ENCODE data around the gene LRP4. TPM values are rescaled to one million over a fixed set of nuclear protein-coding genes. Genes with fewer than 3 reads are reported as not detected.

LRP4 gene
- total and polyA plus RNA-seq, 2 of the 13 experiments (the other 11 are each of a cell fraction or from before 2014, with no cell fraction given) = 4.7 to 13.3 TPM

- TF ChIP-seq IRF1 (CRISPR knock-in tag; IDR thresholded peaks at IDR 0.05; ENCODE audit: low read depth) (no peak), ZNF496 (CRISPR knock-in tag; IDR thresholded peaks at IDR 0.05; ENCODE audit: insufficient replicate concordance) (no peak), IKZF4 (CRISPR knock-in tag; IDR thresholded peaks at IDR 0.05; ENCODE audit: borderline replicate concordance, low read depth, not compliant biosample characterization) (no peak), FOXP4 (CRISPR knock-in tag; IDR thresholded peaks at IDR 0.05) (no peak)
These were observed 61.6 kb downstream of the LRP4 start (continued) for GRCh38 chr11:46856605-46857343.

- DNase-seq (ENCODE audit: low spot score) (no peak), FAIRE-seq (no peak), ATAC-seq (no peak)
- H3K9ac ChIP-seq (ENCODE audit: insufficient read depth, low read depth, low read length) = no peak overlapping the region
- peaks cover 29% of the 10 kb centered on the region for H3K4me1 ChIP-seq (ENCODE audit: insufficient read depth, low read length)
- 98% methylated on average over 2 of the region's 2 CpGs for WGBS (ENCODE audit: low lambda C conversion rate)
- intact Hi-C loops (cut with micrococcal nuclease; ENCODE audit: unreplicated experiment) = no loop called here
- CTCF ChIA-PET (ENCODE audit: low intra/inter-chr PET ratio, low total read pairs) = no interaction called here
- BruUV-seq (replicated peaks) = no TSS peak
- POLR2A ChIA-PET = no interaction called here
- H3K36me3 ChIP-seq (replicated peaks in 1 of 2; ENCODE audit: control insufficient read depth in 1 of 2, insufficient read depth in 2 of 2, low read length in 2 of 2) = peaks cover 5 to 23% of the 10 kb centered on the region in 2 experiments
- no peak overlapping the region for H3K4me3 ChIP-seq (replicated peaks in 1 of 3; ENCODE audit: insufficient read depth in 1 of 3, low read depth in 2 of 3, low read length in 3 of 3)
- H2AFZ ChIP-seq (ENCODE audit: low read length) = no peak overlapping the region
- H3K79me2 ChIP-seq (ENCODE audit: insufficient read depth, low read length) = no peaks in the 10 kb centered on the region
- peaks cover 5% of the 10 kb centered on the region for H3K9me3 ChIP-seq (ENCODE audit: low read length)
- no peaks in the 10 kb centered on the region for H3K27me3 ChIP-seq (ENCODE audit: control insufficient read depth in 1 of 2, insufficient read depth in 2 of 2, low read length in 2 of 2)
- peak overlapping the region; percentile 56 for H3K27ac ChIP-seq (ENCODE audit: extremely low read length, insufficient read depth, low read length)
- in situ Hi-C loops (cut with HindIII; ENCODE audit: extremely low pct_ligation_motif_present, low pct_unique_long_range_greater_than_20kb) = no loop called here
- TF ChIP-seq ZNF546 (CRISPR knock-in tag; conservative IDR thresholded peaks at IDR 0.05) = no peak
- 0 out of 2 replicates have a peak, but pooled peaks have one; percentile 65 for TF ChIP-seq ZNF24 (IDR thresholded peaks at IDR 0.05)
- TF ChIP-seq ZNF878 (CRISPR knock-in tag; IDR thresholded peaks at IDR 0.05) = no peak
- TF ChIP-seq ZNF17 (CRISPR knock-in tag; IDR thresholded peaks at IDR 0.05) = no peak
- no peak for TF ChIP-seq ZNF792 (CRISPR knock-in tag; IDR thresholded peaks at IDR 0.05)
- no peak for TF ChIP-seq AKNA (CRISPR knock-in tag; IDR thresholded peaks at IDR 0.05; ENCODE audit: borderline replicate concordance)
- no peak for TF ChIP-seq ZNF3 (CRISPR knock-in tag; IDR thresholded peaks at IDR 0.05)
- TF ChIP-seq ZBTB37 (CRISPR knock-in tag; IDR thresholded peaks at IDR 0.05) = no peak
- no peak overlapping the region for H3K4me2 ChIP-seq (ENCODE audit: low read depth, low read length)
- no peaks in the 10 kb centered on the region for H4K20me1 ChIP-seq (ENCODE audit: insufficient read depth, low read length)
These were observed 62.5 kb downstream of the LRP4 start for GRCh38 chr11:46855863-46856262.

Measured in HepG2 (cell line).